ENCODE results near the gene LMAN2.
"Not testable (repeated sequence)": the region's sequence is repeated elsewhere in the genome, so short reads cannot be mapped to it uniquely, and the experiment has no call there.

The LMAN2 gene

DNA sequence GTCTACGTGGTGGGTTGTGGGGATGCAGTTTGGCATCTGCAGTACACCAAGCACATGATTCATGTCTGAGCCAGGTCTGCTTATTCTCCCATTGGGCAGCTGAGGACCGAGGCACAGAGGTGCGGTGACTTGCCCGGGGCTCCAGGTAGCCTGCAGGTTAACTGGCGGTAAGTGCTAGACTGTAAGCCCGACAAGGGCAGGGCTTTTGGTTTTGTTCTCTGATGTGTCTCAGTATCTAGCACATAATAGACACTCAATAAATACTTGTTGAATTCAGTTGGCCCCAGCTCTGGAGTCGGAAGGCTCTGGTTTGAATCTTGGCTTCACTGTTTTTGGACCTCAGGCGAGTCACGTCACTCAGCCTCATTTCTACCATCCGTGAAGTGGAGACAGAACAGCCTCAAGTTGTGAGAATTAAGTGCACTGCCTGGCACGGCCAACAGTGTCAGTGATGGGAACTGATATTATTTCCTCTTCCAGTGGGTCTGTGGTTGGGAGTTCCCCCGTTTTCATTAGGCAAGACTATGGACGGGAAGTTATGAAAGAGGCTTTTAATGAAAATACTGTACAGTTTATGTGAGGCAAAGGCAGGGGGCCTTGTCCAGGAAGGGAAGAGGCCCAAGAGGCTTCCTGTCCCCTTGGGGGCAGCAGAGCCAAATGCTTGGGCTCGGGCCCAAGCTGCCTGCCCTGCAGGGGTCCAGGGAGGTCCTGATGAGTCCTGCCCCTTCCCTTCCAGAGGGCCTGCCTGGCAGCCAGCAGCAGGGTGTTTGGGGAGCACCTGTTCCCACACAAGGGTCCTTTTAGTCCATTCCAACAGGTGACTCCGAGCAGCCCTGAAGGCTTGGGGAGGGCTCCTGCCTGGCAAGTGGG is 44.6 kb downstream of the LMAN2 start:
- H3K9me3 ChIP-seq (ENCODE audit: low read length), result no peaks in the 10 kb centered on the region
- no peak overlapping the region for H3K9ac ChIP-seq (ENCODE audit: low read length)
- H3K4me2 ChIP-seq (ENCODE audit: low read length), result no peak overlapping the region
- H3K36me3 ChIP-seq (ENCODE audit: insufficient read depth, low read length), result peaks cover 44% of the 10 kb centered on the region
- TF ChIP-seq, protein P1, sequence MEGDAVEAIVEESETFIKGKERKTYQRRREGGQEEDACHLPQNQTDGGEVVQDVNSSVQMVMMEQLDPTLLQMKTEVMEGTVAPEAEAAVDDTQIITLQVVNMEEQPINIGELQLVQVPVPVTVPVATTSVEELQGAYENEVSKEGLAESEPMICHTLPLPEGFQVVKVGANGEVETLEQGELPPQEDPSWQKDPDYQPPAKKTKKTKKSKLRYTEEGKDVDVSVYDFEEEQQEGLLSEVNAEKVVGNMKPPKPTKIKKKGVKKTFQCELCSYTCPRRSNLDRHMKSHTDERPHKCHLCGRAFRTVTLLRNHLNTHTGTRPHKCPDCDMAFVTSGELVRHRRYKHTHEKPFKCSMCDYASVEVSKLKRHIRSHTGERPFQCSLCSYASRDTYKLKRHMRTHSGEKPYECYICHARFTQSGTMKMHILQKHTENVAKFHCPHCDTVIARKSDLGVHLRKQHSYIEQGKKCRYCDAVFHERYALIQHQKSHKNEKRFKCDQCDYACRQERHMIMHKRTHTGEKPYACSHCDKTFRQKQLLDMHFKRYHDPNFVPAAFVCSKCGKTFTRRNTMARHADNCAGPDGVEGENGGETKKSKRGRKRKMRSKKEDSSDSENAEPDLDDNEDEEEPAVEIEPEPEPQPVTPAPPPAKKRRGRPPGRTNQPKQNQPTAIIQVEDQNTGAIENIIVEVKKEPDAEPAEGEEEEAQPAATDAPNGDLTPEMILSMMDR (IDR thresholded peaks at IDR 0.05; ENCODE audit: low read length), result peak; percentile 17; the same call in 1 of the 2 replicates
- no peak for TF ChIP-seq EZH2 (IDR thresholded peaks at IDR 0.05; ENCODE audit: borderline replicate concordance, low read length)
- no peak overlapping the region for H2AFZ ChIP-seq (ENCODE audit: low read length)
- no peak overlapping the region for H3K4me3 ChIP-seq (ENCODE audit: low read depth, low read length, poor library complexity, severe bottlenecking)
- peaks cover 51% of the 10 kb centered on the region for H3K4me1 ChIP-seq (ENCODE audit: insufficient read depth, low read length, severe bottlenecking)
- H3F3A ChIP-seq (ENCODE audit: insufficient read depth, low read length), result no peaks in the 10 kb centered on the region
- peak overlapping the region; percentile 6 for H3K27ac ChIP-seq (ENCODE audit: low read depth, low read length, poor library complexity, severe bottlenecking)
- no peaks in the 10 kb centered on the region for H3K27me3 ChIP-seq (ENCODE audit: insufficient read depth, low read length)
- no peaks in the 10 kb centered on the region for H4K20me1 ChIP-seq (ENCODE audit: insufficient read depth, low read length)
- peaks cover 13% of the 10 kb centered on the region for H3K79me2 ChIP-seq (ENCODE audit: insufficient read depth, low read length)
- no peaks in the 10 kb centered on the region for H3K9me2 ChIP-seq (ENCODE audit: low read depth, low read length)

DNA sequence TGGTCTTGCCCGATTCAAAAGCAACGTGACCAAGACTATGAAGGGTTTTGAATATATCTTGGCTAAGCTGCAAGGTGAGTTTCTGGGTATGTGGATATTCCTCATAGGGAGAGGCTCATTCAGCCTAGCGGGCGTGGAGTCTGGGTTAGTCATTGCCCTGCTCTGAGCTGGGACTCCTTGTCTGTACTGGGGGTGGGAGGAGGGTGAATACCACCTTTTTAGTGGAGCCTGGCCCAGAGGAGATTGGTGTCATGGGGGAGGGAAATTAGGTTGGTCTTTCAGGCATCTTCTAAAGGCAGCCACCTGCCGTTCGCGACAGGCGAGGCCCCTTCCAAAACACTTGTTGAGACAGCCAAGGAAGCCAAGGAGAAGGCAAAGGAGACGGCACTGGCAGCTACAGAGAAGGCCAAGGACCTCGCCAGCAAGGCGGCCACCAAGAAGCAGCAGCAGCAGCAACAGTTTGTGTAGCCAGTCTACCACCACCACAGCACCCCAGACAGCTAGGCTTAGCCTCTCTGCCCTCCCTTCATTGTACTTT is 45.3 kb downstream of the LMAN2 start:
- H3K9me3 ChIP-seq (ENCODE audit: low read length); H3K27me3 ChIP-seq (ENCODE audit: insufficient read depth, low read length); H2AFZ ChIP-seq (ENCODE audit: low read length); H3K9me2 ChIP-seq (ENCODE audit: low read depth, low read length); H3K4me3 ChIP-seq (ENCODE audit: low read depth, low read length, poor library complexity, severe bottlenecking); H3K9ac ChIP-seq (ENCODE audit: low read length); H3F3A ChIP-seq (ENCODE audit: insufficient read depth, low read length); H3K27ac ChIP-seq (ENCODE audit: low read depth, low read length, poor library complexity, severe bottlenecking); H3K4me2 ChIP-seq (ENCODE audit: low read length); H4K20me1 ChIP-seq (ENCODE audit: insufficient read depth, low read length): not testable (repeated sequence)
- peaks cover 52% of the 10 kb centered on the region for H3K36me3 ChIP-seq (ENCODE audit: insufficient read depth, low read length)
- H3K79me2 ChIP-seq (ENCODE audit: insufficient read depth, low read length), result peaks cover 13% of the 10 kb centered on the region
- peaks cover 57% of the 10 kb centered on the region for H3K4me1 ChIP-seq (ENCODE audit: insufficient read depth, low read length, severe bottlenecking)

DNA sequence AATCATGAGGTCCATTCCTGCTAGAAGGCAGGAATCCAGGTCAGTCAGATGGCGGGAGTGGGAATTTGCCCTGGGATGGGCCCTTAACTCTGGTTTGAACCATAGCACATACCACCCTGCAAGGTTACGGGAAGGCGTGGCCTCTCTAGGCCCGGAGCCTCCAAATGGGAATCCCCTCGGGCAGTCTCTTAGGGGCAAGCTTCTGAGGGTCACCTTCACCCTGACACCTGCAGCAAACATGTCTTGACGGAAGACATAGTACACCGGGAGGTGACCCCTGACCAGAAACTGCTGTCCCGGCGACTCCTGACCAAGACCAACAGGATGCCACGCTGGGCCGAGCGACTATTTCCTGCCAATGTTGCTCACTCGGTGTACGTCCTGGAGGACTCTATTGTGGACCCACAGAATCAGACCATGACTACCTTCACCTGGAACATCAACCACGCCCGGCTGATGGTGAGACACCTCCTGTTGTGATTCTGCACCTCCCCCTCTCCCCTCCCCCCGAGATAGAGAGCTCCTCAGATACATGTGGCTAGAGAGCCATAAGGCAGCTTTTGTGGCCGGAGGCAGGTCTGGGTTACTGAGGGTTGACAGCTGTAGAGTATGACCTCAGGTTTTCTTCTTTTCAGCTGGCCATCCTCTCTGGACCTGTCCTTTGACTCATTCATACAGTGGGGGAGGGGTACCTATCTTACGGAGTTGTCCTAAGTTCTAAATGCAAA is 46.9 kb downstream of the LMAN2 start:
- Histone ChIP-seq H3K79me2 (ENCODE audit: insufficient read depth, low read length) (peaks cover 13% of the 10 kb centered on the region), H3K4me1 (ENCODE audit: insufficient read depth, low read length, severe bottlenecking) (peaks cover 59% of the 10 kb centered on the region), H3K9me2 (ENCODE audit: low read depth, low read length) (no peaks in the 10 kb centered on the region), H3K27me3 (ENCODE audit: insufficient read depth, low read length) (no peaks in the 10 kb centered on the region), H3F3A (ENCODE audit: insufficient read depth, low read length) (no peaks in the 10 kb centered on the region; the same call in 1 of the 2 replicates), H4K20me1 (ENCODE audit: insufficient read depth, low read length) (no peaks in the 10 kb centered on the region), H3K9ac (ENCODE audit: low read length) (peak overlapping the region; percentile 95), H3K36me3 (ENCODE audit: insufficient read depth, low read length) (peaks cover 58% of the 10 kb centered on the region), H3K27ac (ENCODE audit: low read depth, low read length, poor library complexity, severe bottlenecking) (peak overlapping the region; percentile 68), H3K4me3 (ENCODE audit: low read depth, low read length, poor library complexity, severe bottlenecking) (peak overlapping the region; percentile 99), H3K4me2 (ENCODE audit: low read length) (peak overlapping the region; percentile 80), H3K9me3 (ENCODE audit: low read length) (no peaks in the 10 kb centered on the region), H2AFZ (ENCODE audit: low read length) (no peak overlapping the region)
- TF ChIP-seq, protein P1 (IDR thresholded peaks at IDR 0.05; ENCODE audit: low read length), result no peak
- TF ChIP-seq EZH2 (IDR thresholded peaks at IDR 0.05; ENCODE audit: borderline replicate concordance, low read length), result no peak
